Gastrocnemius medialis (tissue), 4 donors: ENCODE data around the gene LRRC8C. TPM values are rescaled to one million over a fixed set of nuclear protein-coding genes. Genes with fewer than 3 reads are reported as not detected.

Experiments used
- ATAC-seq, 2 donors: fragments of 150-250 bp; one replicate each; pipeline ENCODE4 v1.9.1; 2016
- DNase-seq, 2 donors: peaks; one replicate each; pipeline ENCODE4 v3.0.0-alpha.2; 2019
- H3K27ac ChIP-seq, 4 donors: fragments of 200-600 bp; sonication (generic); 1 replicate in 1 of 4; 2 replicates in 3 of 4; pipeline ENCODE4 v1.5.1; 2016 to 2018; ENCODE audit warnings: mild to moderate bottlenecking in 2 of 4, moderate library complexity in 1 of 4
- H3K27me3 ChIP-seq, 3 donors: fragments of 200-600 bp; sonication (generic) in 2 of 3; 1 replicate in 1 of 3; 2 replicates in 2 of 3; pipeline versions ENCODE4 v1.5.1 to v1.6.0; 2016 to 2019; ENCODE audit warnings: mild to moderate bottlenecking in 1 of 3, moderate library complexity in 1 of 3
- H3K36me3 ChIP-seq, 2 donors: fragments of 200-600 bp; sonication (generic) in 1 of 2; one replicate each; pipeline ENCODE4 v1.5.1; 2017 to 2018
- H3K4me1 ChIP-seq, 2 donors: fragments of 200-600 bp; sonication (generic) in 1 of 2; one replicate each; pipeline ENCODE4 v1.5.1; 2016 to 2017; ENCODE audit warnings: mild to moderate bottlenecking in 2 of 2
- H3K4me3 ChIP-seq, 4 donors: fragments of 200-600 bp; sonication (generic) in 3 of 4; 1 replicate in 1 of 4; 2 replicates in 3 of 4; pipeline ENCODE4 v1.5.1; 2016 to 2019; ENCODE audit warnings: mild to moderate bottlenecking in 2 of 4
- H3K9me3 ChIP-seq, 3 donors: fragments of 200-600 bp; sonication (generic) in 2 of 3; 1 replicate in 1 of 3; 2 replicates in 2 of 3; pipeline ENCODE4 v1.5.1; 2016 to 2019
- CTCF ChIP-seq, 5 experiments: fragments of 450-650 bp in 3 of 5; fragments of 200-600 bp in 2 of 5; sonication (generic) in 2 of 5; IDR thresholded peaks in 4 of 5; conservative IDR thresholded peaks in 1 of 5; 1 replicate in 4 of 5; 2 replicates in 1 of 5; pipeline ENCODE4 v1.5.1; 2016 to 2019; ENCODE audit warnings: antibody characterized with exemption in 5 of 5, mild to moderate bottlenecking in 3 of 5, moderate library complexity in 3 of 5
- POLR2A ChIP-seq, 2 donors: fragments of 450-650 bp; IDR thresholded peaks; one replicate each; pipeline ENCODE4 v1.6.1; 2017; ENCODE audit warnings: antibody characterized with exemption in 2 of 2, mild to moderate bottlenecking in 2 of 2, moderate library complexity in 2 of 2
- in situ Hi-C, 4 donors: fragments of 200-750 bp; cut with MboI; loops; one replicate each; pipeline versions ENCODE4 v1.15.0 to v1.8.0; 2017; ENCODE audit warnings: low sequenced_read_pairs in 4 of 4
- intact Hi-C: fragments of 100-400 bp; cut with DNase I; formaldehyde crosslinking; loops from one replicate; pipeline ENCODE4 v1.15.1; 2023; ENCODE audit warnings: low total_unique reads
- total RNA-seq, 4 donors: library from RNA; depleted of rRNA; stranded (reverse); fragments of >200 nt; gene quantifications; one replicate each; pipeline versions ENCODE4 v1.1.0 to v1.2.3, GENCODE V29; 2016

The LRRC8C gene
- total RNA-seq, 4 donors from 2014 or later: 2.9 to 5.8 (median 4.1) TPM

GRCh38 chr1:89762386-89762778 lies 129.5 kb downstream of the LRRC8C start:
- Histone ChIP-seq H3K4me3 (peak overlapping the region; percentile 49 to 66 (median 62)), H3K27ac (peak overlapping the region in 3 of 4 donors; percentile 62 to 75 (median 75)), H3K27me3 (no peaks in the 10 kb centered on the region), H3K9me3 (no peaks in the 10 kb centered on the region), H3K36me3 (no peaks in the 10 kb centered on the region), H3K4me1 (peaks cover 10 to 27% of the 10 kb centered on the region in 2 donors)
- in situ Hi-C loops (loop anchor here (5.0 to 25.0 kb wide), 6 partner anchors 125 to 288 kb away; partner anchors contain the start of genes LRRC8C (in 3 of the 4) and LRRC8B (in 1 of the 4)), intact Hi-C loops (loop anchor here (1.0 to 10.0 kb wide), 2 partner anchors 129 to 168 kb away; partner anchors contain the start of gene LRRC8C)
- no peak for ATAC-seq
- no peak for DNase-seq
- no peak for TF ChIP-seq CTCF (IDR thresholded peaks at IDR 0.05 in 4 of 5, conservative IDR thresholded peaks at IDR 0.05 in 1 of 5)
- no peak for TF ChIP-seq POLR2A (IDR thresholded peaks at IDR 0.05)

- peaks cover 10 to 24% of the 10 kb centered on the region in 2 donors for H3K4me1 ChIP-seq
- no peaks in the 10 kb centered on the region for H3K27me3 ChIP-seq
- ATAC-seq: peak; percentile 95
- no peaks in the 10 kb centered on the region for H3K9me3 ChIP-seq
- H3K36me3 ChIP-seq: no peaks in the 10 kb centered on the region
- H3K4me3 ChIP-seq: peak overlapping the region; percentile 49 to 66 (median 62)
- DNase-seq: peak; percentile 52 to 68
- peak overlapping the region; percentile 42 to 75 (median 68) for H3K27ac ChIP-seq
- in situ Hi-C loops: loop anchor here (5.0 to 25.0 kb wide), 6 partner anchors 126 to 288 kb away; partner anchors contain the start of genes LRRC8C (in 3 of the 4) and LRRC8B (in 1 of the 4)
- intact Hi-C loops: loop anchor here (1.0 to 10.0 kb wide), 3 partner anchors 130 to 280 kb away; partner anchors contain the start of gene LRRC8C
- TF ChIP-seq CTCF (IDR thresholded peaks at IDR 0.05 in 4 of 5, conservative IDR thresholded peaks at IDR 0.05 in 1 of 5): peak; percentile 88 to 99 (median 92)
- TF ChIP-seq POLR2A (IDR thresholded peaks at IDR 0.05): no peak
These were observed 130.1 kb downstream of the LRRC8C start for GRCh38 chr1:89762779-89763648.

- in situ Hi-C loops (loop anchor here (5.0 to 25.0 kb wide), 6 partner anchors 126 to 289 kb away; partner anchors contain the start of genes LRRC8C (in 3 of the 4) and LRRC8B (in 1 of the 4)), intact Hi-C loops (loop anchor here (1.0 to 10.0 kb wide), 2 partner anchors 169 to 280 kb away; no protein-coding TSS in a partner anchor)
- no peak for DNase-seq
- no peaks in the 10 kb centered on the region for H3K9me3 ChIP-seq
- H3K27ac ChIP-seq: peak overlapping the region in 3 of 4 donors; percentile 62 to 75 (median 75)
- no peaks in the 10 kb centered on the region for H3K27me3 ChIP-seq
- H3K4me1 ChIP-seq: peaks cover 6 to 19% of the 10 kb centered on the region in 2 donors
- ATAC-seq: no peak
- H3K36me3 ChIP-seq: no peaks in the 10 kb centered on the region
- peak overlapping the region; percentile 49 to 66 (median 62) for H3K4me3 ChIP-seq
- TF ChIP-seq CTCF (IDR thresholded peaks at IDR 0.05 in 4 of 5, conservative IDR thresholded peaks at IDR 0.05 in 1 of 5) (no peak), POLR2A (IDR thresholded peaks at IDR 0.05) (no peak)
These were observed 130.7 kb downstream of the LRRC8C start for GRCh38 chr1:89763649-89763986.

- ATAC-seq (no peak), DNase-seq (no peak)
- no peaks in the 10 kb centered on the region for H3K27me3 ChIP-seq
- intact Hi-C loops: loop anchor here (10.0 kb wide), 1 partner anchor 171 kb away; no protein-coding TSS in a partner anchor
- H3K27ac ChIP-seq: no peak overlapping the region
- TF ChIP-seq POLR2A (IDR thresholded peaks at IDR 0.05) (no peak), CTCF (IDR thresholded peaks at IDR 0.05 in 4 of 5, conservative IDR thresholded peaks at IDR 0.05 in 1 of 5) (no peak)
- H3K36me3 ChIP-seq: no peaks in the 10 kb centered on the region
- H3K4me3 ChIP-seq: no peak overlapping the region
- in situ Hi-C loops: loop anchor here (10.0 to 25.0 kb wide), 5 partner anchors 128 to 291 kb away; partner anchors contain the start of genes LRRC8C (in 3 of the 4) and LRRC8B (in 1 of the 4)
- H3K4me1 ChIP-seq: peaks cover 3 to 12% of the 10 kb centered on the region in 2 donors
- H3K9me3 ChIP-seq: no peaks in the 10 kb centered on the region
These were observed 132.9 kb downstream of the LRRC8C start for GRCh38 chr1:89765774-89766173.
